Endothelial cell of hepatic sinusoid (primary cell): ENCODE data around the gene RALGAPA2.

Experiments used
- in situ Hi-C: cut with HindIII; loops from 2 replicates; pipeline ENCODE4 v1.10.0; 2017; ENCODE audit warnings: low sequenced_read_pairs

Gene RALGAPA2

DNA sequence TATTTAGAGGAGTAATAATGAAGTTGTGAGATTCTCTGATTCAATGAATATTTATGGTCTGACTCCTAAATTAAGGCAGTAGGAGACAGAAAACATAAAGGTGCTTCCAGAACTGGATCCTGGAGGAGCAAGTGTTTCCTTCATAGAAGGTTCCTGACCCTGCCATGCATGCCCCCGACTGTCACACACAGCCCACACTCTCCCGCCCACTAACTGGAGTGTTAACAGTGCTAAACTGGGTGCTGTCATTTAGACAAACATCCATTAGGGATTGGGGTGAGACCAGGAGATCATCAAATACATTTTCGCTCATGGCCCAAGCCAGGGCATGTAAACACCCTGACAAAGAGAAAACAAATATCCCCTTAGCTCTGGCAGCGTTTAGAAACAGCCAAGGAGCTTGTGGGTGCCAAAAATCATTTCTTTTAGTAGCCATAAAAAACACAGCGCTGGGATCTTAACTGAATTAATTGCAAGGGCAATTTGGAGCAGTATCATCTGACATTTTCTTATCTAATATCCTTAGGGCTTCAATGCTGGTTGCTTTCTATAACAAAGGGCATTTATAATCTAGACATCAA is 297.7 kb downstream of the RALGAPA2 start:
- in situ Hi-C loops, result loop anchor here (5.0 kb wide), 1 partner anchor 53 kb away; no protein-coding TSS in a partner anchor

DNA sequence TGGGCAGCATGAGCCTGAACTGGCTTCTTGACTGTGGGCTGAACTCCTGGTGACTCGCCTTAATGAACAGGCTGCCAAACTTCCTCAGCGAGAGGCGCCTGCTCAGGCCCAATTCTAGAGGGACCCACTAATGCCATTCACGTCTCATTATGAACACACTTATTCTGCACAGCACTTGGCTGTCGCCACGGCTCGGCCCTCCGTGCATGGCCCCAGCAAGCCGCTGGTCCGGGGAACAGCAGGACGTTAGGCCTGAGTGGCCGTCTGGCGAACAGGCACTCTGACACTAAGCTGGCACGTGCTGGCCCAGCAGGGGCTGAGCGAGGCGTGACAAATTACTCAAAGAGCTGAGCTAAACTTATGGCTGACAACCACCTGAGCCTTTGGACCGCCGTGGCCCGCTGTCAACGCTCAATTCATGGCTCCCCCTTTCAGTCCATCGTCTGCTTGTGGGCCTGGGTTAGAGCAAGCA is 298.6 kb downstream of the RALGAPA2 start:
- in situ Hi-C loops, result loop anchor here (5.0 kb wide), 1 partner anchor 53 kb away; no protein-coding TSS in a partner anchor

DNA sequence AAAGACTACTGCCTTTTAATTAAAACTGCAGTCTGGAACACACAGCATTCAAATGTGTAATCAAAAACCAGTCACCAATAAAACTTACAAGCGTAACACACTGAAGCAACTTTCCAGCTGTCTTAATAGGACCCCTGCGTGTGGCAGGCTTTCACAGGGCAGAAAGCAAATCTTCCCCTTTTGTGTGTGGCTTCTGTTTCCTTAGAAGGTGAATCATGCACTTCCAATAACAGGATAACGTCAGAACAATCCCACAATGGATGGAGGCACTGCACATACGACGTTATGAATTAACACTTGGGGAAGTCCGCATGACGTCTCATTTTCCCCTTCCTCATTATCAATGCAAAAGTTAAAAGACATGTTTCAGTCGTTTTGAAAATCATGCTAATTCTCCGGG is 299.7 kb downstream of the RALGAPA2 start:
- in situ Hi-C loops, result loop anchor here (5.0 kb wide), 1 partner anchor 55 kb away; no protein-coding TSS in a partner anchor

DNA sequence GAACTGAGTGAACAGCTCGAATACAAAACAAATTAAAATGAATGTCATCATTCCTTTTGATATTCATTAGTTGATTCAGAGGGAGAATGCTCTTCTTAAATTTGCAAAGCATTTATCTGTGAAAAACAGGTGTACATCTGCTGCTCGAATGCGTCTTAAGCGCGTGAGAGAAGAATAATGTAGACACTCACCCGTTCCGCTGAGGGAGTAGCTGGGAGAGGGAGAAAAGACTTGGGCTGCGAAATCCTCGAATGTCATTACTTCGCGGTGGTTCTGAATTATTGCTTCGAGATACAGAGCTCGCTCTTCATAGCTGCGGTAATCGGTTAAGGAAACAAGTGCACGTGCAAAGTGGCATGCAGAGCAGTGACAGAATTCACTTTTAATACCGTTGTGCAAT is 300.6 kb downstream of the RALGAPA2 start:
- in situ Hi-C loops, result loop anchor here (5.0 kb wide), 1 partner anchor 55 kb away; no protein-coding TSS in a partner anchor

DNA sequence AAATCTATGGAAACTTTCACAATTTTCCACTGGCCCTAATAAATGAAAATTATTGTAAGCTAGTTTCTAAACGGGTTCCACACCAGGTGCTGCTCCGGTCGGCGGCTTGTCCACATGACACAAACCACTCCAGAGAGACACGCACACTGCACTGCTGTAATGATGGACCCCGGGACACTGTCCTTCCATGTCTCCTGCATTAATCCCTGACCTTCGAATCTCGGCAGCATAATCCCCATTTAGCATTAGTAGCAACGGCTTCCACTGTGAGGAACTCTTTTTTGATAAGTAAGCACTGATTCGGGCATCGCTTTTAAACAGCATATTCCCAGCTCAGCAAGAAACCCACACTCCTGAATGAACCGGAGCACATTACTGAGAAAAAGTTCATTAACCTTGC is 301.0 kb downstream of the RALGAPA2 start:
- in situ Hi-C loops, result loop anchor here (5.0 kb wide), 1 partner anchor 56 kb away; no protein-coding TSS in a partner anchor

- in situ Hi-C loops, result loop anchor here (5.0 kb wide), 1 partner anchor 57 kb away; no protein-coding TSS in a partner anchor
These were observed 301.8 kb downstream of the RALGAPA2 start for GRCh38 chr20:20410678-20411077.

GRCh38 chr20:20409331-20409730 is 303.1 kb downstream of the RALGAPA2 start:
- in situ Hi-C loops, result loop anchor here (5.0 kb wide), 1 partner anchor 37 kb away; no protein-coding TSS in a partner anchor

DNA sequence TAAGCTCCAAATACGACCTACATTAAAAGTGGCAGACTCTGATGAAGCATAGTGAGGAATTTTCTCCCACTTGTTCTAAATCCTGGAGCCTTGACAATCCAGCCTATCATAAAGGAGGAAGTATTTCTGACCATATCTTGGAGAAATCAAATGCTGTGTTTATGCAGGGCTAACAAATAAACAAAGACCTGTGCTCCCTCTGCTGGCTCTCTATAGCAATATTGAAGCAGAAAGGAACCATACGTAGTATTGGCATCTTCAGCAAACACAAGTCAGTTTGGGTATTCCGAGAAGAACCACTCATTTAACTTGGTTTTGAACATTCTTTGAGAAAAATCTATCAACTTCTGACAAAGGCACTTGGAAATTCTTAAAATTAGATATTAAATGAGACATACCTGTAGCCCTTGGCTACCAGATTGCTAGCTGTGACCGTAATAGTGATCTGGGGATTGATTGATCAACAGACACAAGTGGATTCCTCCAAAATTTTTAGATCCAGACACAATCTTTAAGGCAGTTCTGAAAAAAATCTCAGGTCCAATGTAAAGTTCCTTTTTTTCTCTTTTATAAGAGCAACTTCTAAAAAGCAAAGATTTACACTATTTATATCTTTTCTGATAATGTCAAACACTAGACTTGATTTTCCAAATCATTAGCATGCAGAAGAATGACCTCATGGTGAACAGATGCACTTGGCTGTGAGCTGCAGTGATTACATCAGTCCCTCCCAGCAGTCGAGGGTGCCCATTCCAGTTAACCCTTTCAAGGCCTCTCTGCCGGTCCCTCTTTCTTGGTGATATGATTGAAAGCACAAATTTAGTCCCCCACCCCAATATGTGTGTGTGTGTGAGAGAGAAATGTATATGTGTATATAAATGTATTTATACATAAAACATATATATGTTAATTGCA is 304.3 kb downstream of the RALGAPA2 start:
- in situ Hi-C loops, result loop anchor here (5.0 kb wide), 1 partner anchor 36 kb away; no protein-coding TSS in a partner anchor

DNA sequence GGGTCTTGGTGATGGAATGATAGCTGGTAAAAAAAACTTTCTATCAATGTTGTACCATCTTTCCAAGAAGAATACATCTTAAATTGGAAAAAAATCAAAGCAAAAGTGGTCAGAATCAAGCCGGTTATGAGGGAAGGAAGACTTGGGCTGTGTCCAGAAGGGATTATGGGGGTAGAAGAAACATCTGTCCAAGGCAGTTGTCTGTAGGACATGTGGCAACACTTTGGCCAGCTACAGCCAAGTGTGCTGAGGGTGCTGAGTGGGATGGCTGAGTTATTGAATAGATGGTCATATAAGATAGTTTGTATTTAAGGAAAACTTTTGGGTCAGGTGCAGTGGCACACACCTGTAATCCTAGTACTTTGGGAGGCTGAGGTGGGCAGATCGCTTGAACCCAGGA is 306.1 kb downstream of the RALGAPA2 start:
- in situ Hi-C loops, result loop anchor here (5.0 kb wide), 1 partner anchor 34 kb away; no protein-coding TSS in a partner anchor

DNA sequence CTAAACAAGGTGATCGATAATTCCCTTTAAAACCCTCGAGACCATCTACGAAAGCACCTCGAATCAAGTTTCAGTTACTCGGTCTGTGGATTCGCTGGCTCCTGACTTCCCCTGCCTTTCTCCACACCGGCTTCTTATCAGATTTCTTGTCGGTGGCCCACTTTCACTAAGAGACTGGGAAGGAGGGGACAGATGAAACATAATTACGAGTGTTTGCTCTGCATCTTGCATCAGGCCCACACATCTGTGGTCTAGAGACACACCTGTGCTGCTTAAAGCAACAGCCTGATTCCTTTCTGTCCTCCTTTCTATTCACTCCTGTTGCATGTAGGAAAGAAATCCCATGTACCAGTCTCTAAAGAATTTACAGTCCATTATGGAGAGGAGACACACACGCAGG is 306.8 kb downstream of the RALGAPA2 start:
- in situ Hi-C loops, result loop anchor here (5.0 kb wide), 1 partner anchor 33 kb away; no protein-coding TSS in a partner anchor

GRCh38 chr20:20404633-20405032 is 307.8 kb downstream of the RALGAPA2 start:
- in situ Hi-C loops, result loop anchor here (5.0 kb wide), 1 partner anchor 32 kb away; no protein-coding TSS in a partner anchor

GRCh38 chr20:20401991-20402390 is 310.5 kb downstream of the RALGAPA2 start:
- in situ Hi-C loops, result no loop called here

DNA sequence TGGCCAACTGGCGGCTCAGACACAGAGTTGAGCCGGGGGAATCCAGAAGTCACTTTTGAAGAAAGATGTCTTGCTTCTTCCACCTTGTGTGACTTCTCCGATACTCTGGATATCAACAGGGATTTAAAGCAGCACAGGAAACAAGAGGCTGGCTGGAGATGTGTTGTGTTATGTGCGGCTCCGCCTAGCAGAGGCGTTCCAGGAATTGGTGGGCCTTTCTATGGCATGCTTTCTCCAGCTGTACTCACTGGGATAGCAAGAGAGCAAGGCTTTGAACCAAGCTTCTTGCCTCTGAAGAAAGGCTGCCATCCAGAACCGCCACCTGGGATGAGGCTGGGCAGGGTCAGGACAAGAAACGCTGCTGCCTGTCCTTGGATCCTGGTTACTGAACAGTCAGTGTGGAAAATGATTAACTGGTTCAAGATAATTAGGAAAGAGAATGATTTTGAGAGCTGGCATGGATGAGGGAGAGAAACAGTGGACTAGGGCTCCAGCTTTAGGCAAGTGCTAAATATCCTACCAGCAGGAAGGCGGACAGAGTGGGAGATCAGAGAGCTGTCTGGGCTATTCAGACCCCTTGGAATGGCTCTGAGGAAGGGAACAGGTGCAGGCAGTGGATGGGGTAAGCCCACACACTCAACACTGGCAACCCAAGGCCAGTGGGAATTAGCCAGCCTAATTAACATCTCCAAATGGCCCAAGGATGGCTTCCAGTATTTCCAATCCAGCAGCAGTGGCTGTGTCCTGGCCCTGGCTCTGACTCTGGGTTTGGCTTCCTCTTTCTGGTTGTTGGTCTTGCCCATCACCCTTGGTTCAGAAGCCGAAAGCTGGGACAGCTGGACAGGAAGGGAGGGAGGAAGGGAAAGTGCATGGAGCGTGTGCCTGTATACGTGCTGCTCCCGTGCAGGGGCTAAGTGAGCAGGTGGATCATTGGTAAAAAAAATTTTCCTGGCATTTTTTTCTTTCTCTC is 312.6 kb downstream of the RALGAPA2 start:
- in situ Hi-C loops, result no loop called here

DNA sequence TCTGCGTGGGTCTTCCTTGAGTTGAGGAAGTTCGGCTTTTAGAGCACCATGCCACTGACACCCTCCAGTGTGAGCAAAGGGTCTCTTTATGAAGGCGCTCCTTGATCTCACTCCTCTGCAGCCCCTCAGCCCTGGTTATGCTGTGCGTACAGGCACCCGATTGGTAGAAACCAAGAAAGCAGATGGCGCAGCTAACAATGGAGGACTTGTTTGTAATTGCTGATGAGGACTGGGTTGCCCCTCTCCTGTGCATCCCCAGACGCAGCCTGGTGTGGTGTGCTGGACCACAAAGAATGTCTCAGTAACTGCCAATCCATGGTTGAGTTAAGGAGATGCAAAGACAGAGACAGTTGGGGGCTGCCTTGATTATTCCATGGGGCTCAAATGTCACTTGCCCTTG is 314.3 kb downstream of the RALGAPA2 start:
- in situ Hi-C loops, result no loop called here

DNA sequence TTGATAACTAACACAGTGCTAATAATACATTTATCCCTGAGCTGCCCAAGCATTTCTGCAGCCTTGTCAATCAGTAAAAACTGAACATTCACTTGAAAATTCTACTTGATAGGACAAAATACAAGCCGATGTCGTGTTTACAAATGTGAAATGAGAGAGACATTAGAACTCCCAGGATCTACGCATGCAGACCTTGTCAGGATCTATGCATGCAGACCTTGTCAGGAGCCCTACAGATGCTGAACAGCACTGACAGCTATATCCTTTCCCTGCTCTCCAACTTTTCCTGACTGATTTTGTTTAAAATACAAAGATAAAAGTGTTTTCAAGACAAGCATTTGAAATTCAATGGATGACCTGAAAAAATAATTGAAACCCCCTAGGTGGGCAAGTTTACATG is 315.6 kb downstream of the RALGAPA2 start:
- in situ Hi-C loops, result no loop called here

DNA sequence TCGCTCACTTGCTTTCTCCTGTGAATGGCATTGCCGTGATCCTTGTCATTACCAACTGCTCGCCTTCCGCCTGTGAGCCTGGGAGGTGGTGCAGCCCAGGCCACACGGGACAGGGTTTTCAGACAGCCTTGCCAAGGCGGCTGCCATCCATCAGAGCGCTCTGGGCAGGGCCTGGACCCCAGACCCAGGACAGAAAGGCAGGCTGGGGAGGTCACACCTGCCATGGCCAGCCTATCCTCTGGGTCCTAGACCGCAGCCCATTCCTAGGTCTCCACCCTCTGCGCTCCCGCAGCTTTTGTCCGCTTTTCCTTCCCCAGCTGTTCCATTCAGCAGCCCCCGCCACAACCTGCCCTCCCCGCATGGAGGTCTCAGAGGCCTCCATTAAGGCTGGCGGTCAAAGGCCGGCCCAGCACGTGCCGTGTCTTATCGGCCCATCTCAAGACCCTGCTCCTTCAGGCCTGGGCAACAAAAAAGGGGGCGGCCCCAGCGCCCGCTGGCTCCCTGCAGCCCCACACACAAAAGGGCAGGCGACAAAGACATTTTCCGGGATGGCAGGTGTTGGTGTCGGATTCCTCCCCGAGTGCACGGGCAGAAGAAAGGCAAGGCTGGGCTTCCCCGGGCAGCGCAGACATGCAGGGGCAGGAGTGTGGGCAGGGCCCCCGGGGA is 316.4 kb downstream of the RALGAPA2 start:
- in situ Hi-C loops, result no loop called here

DNA sequence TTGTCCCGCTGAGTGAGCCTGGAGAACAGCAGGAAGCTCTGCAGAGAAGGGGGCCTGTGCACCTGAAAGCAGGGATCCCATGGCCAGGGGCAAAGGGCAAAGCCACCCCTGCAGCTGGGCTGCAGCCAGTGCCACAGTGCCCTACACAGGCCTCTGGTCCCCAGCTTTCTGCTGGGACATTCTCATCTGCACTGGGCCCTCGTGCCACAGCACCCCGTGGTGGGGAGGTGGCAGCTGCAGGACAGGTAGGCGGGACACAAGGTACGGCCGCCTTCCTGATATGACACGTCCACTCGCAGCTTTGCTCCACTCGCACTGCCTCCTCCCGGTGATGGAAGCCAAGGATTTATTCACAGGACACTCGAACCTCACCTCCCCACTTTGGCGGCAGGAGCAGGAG is 317.4 kb downstream of the RALGAPA2 start:
- in situ Hi-C loops, result no loop called here

GRCh38 chr20:20393207-20394120 is 319.0 kb downstream of the RALGAPA2 start:
- in situ Hi-C loops, result no loop called here

DNA sequence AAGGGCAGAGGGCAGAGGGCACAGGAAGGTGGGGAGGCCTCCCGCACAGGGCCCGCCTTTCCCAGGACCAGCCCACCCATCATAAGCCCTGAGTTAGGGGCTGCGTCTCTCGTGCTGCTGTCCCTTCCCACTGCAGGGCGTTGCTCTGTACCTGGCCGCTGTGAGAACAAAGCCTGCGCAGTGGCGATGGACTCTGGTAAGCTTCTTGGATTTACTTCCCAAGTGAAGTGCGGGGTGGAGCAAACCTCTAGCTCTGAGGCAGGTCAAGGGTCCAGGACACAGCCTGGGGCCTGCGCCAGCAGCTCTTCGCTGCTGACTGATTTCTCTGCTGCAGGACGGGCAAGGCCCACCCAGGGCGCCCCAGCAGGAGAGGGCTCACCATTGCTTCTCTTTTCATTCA is 320.7 kb downstream of the RALGAPA2 start:
- in situ Hi-C loops, result no loop called here
